Measurements from ENCODE around the gene STYX. TPM values are rescaled to one million over a fixed set of nuclear protein-coding genes. Genes with fewer than 3 reads are reported as not detected.

The STYX gene
- total and polyA plus RNA-seq, 2 of the 8 experiments (the other 6 are each of a cell fraction or from before 2014, with no cell fraction given) = 8.3 to 29.0 TPM

- 0 out of 4 replicates have a peak, but pooled peaks of 1 of the 2 experiments have one; percentile 26 for TF ChIP-seq HDAC2 (IDR thresholded peaks at IDR 0.05; ENCODE audit: borderline replicate concordance in 1 of 2, low read depth in 2 of 2, low read length in 2 of 2)
- TF ChIP-seq CREB1 (IDR thresholded peaks at IDR 0.05) = peak; percentile 42; the same call in 1 of the 2 replicates
- peak; percentile 91 for TF ChIP-seq TAF1 (IDR thresholded peaks at IDR 0.05; ENCODE audit: low read depth, low read length)
- peak; percentile 78 for TF ChIP-seq TBP (IDR thresholded peaks at IDR 0.05; ENCODE audit: low read depth, low read length)
- peak; percentile 39; the same call in 1 of the 2 replicates for TF ChIP-seq SP1 (IDR thresholded peaks at IDR 0.05; ENCODE audit: low read depth, low read length)
- TF ChIP-seq POLR2AphosphoS5 (IDR thresholded peaks at IDR 0.05; ENCODE audit: low read depth, low read length) = peak; percentile 93
- TF ChIP-seq ASH2L (IDR thresholded peaks at IDR 0.05; ENCODE audit: low read length) = peak; percentile 88
- TF ChIP-seq PHF8 (conservative IDR thresholded peaks at IDR 0.05; ENCODE audit: low read depth, low read length) = peak; percentile 92
- TF ChIP-seq SIRT6 (IDR thresholded peaks at IDR 0.05; ENCODE audit: low read length) = no peak
- TF ChIP-seq SIN3A (conservative IDR thresholded peaks at IDR 0.05 in 1 of 2, IDR thresholded peaks at IDR 0.05 in 1 of 2; ENCODE audit: low read depth in 1 of 2, low read length in 2 of 2) = peak in 1 of 2 experiments; percentile 22; a peak in 1 of 4 replicates
- no peak for TF ChIP-seq CHD2 (IDR thresholded peaks at IDR 0.05; ENCODE audit: low read length)
- TF ChIP-seq KDM4A (IDR thresholded peaks at IDR 0.05; ENCODE audit: low read depth, low read length, severe bottlenecking) = peak; percentile 39
These were observed 23.0 kb upstream of the STYX start, which contains the start of gene PSMC6 (continued) for GRCh38 chr14:52706724-52707706.

Data from H1 (cell line).